DND-41 (cell line): ENCODE results near the gene ADIPOQ.

Experiments
- CTCF ChIP-seq: IDR thresholded peaks from 2 replicates; pipeline ENCODE4 v1.5.1; 2012; ENCODE audit warnings: borderline replicate concordance, low read length, moderate library complexity, mild to moderate bottlenecking; ENCODE audit not compliant: poor library complexity, severe bottlenecking; ENCODE audit errors: extremely low read depth
- EZH2 ChIP-seq: IDR thresholded peaks from 3 replicates; pipeline ENCODE4 v1.6.1; 2012; ENCODE audit warnings: borderline replicate concordance, low read depth, mild to moderate bottlenecking, moderate library complexity, low read length, inconsistent platforms; ENCODE audit not compliant: severe bottlenecking

- TF ChIP-seq CTCF: no peak
- no peak for TF ChIP-seq EZH2
Measured at GRCh38 chr3:186902713-186903112, 60.2 kb downstream of the ADIPOQ start.
